A204.1 (cell line): Measurements from ENCODE around the gene PRDM1.

Source experiments
- FAIRE-seq: peaks from 2 replicates; lab custom pipeline; 2012; peaks lifted over from hg19 to GRCh38; lab: Jason Lieb, UNC

The PRDM1 gene

GRCh38 chr6:106070636-106071035 is 15.5 kb upstream of the PRDM1 start:
- no peak for FAIRE-seq

DNA sequence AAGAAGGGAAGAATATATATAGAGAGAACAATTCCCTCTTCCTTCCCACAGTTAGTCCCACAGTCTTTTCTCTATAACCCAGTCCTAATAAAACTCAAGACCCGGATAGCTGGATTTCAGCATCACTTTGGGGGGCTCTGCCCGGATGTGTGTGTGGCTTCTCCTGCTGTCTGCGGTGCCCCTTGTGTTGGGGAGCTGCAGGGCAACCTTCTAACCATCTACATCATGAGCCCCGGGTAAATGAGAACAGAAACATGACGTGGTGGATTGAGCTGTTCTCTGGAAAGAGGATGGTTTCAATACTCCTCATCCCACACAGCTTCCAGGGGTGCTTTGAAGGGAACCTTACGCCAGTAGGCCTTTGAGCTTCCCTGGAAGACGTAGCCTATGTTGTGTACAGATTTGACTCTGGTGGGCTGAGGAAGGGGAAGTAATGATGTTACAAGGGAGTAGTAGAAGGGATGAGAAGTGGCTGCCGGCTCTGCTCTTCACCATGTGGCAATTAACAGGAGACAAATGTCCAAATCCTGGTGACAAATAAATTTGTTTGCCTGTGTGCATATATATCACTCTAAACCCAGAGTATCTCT is 13.5 kb upstream of the PRDM1 start:
- FAIRE-seq: no peak

- FAIRE-seq: no peak
These were observed 12.0 kb upstream of the PRDM1 start for GRCh38 chr6:106074146-106074545.

DNA sequence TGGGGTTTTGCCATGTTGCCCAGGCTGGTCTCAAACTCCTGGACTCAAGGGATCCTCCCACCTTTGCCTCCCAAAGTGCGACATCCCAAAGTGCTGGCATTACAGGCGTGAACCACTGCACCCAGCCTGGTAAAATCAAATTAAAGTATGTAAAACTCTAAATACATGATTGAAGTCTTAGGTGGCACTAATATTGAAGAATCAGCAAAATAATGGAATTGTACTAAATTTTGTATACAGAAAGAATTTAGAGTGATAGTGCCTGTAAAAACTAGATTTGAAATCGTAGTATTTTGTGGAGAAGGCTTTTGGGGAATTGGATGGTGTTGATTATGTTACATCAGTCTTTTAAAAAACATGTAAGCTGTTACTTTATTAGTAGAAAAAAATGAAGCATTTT is 10.0 kb upstream of the PRDM1 start:
- FAIRE-seq: no peak

DNA sequence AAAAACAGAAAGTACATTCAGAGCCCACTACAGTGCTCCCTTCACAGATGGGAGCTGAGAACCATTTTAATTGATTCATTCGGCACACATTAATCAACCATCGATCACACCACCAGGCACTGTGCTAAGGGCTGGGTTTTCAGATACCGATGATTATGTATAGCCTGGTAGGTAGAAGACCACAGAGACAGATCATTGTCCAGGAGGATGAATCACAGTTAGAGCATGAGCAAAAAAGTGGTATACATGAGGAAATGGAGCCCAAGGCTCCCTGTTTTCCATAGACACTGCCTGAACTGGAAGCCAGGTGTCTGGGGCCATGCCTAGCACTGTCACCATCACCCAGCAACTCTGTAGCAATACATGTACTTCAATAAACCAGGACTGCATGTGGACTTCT is 9.0 kb upstream of the PRDM1 start:
- no peak for FAIRE-seq

DNA sequence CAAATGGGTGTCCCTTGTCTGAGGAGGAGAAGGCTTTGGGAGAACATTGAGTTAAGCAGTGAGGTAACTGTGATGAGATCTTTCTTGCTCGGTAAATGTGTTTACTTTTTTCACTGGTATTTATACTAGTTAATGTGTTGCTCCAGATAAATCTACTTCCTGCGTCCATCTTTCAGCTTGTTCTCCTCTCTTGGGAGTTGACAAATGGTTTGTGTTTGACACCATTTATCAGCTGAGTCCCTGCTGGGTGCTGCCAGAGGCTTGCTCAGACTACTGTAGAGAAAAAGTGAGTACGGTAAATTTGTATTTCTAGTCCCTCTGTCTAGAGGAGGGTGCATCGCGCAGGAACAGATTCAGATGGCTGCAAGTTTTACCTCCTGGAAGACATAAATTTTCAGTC is 8.3 kb upstream of the PRDM1 start:
- no peak for FAIRE-seq

DNA sequence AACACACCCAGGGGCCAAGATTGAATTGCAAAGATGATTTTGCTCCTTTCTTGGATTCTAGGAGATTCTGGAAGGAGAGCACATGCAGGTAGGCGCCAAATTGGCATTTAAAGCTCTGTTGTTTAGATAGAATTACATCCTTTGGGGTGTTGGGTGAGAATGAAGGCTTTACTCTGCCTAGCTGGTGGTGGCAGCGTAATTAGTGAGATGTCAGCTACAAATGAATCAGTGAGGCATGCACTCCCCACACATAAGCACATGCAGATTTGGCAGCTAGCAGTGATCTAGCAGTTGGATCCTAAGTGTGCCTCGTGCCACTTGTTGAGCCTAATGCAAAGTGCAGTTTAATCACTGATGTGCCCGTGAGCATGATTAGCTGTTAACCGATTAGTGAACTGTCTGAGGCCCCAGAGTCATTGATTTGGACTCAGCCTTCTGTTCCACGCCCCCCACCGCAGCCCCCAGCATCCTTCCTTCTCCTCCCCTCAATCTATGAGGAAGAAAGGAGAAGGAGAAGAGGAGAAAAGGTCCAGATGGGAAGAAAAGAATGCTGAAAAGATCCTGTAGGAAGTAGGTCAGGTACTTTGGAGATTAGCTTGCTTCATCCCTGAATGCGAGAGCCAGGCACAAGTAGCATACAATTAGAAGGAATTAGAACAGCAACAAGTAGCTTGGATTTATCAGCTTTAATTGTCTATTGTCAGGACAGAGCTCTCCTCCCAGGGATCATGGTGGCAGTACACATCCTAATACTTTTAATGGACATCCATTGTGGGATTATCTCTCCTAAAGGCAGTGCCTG is 6.0 kb upstream of the PRDM1 start:
- no peak for FAIRE-seq

DNA sequence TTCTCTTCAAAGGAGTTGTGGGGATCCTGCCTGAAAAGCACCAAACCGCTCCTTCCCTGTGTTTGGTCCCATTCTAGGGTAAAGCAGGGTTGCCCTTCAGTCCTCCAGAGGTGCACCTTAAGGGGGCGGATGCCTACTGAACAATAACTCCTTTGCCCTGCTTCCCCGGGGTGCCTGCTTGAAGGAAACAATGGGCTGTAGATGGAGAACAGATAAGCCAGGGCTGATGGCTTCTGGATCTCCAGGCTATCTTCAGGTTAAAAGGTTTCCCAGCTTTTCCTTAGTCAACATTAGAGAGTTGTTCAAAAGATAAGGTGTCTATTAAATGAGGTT is 5.4 kb upstream of the PRDM1 start:
- no peak for FAIRE-seq

GRCh38 chr6:106081715-106082114 is 4.4 kb upstream of the PRDM1 start:
- FAIRE-seq: no peak

DNA sequence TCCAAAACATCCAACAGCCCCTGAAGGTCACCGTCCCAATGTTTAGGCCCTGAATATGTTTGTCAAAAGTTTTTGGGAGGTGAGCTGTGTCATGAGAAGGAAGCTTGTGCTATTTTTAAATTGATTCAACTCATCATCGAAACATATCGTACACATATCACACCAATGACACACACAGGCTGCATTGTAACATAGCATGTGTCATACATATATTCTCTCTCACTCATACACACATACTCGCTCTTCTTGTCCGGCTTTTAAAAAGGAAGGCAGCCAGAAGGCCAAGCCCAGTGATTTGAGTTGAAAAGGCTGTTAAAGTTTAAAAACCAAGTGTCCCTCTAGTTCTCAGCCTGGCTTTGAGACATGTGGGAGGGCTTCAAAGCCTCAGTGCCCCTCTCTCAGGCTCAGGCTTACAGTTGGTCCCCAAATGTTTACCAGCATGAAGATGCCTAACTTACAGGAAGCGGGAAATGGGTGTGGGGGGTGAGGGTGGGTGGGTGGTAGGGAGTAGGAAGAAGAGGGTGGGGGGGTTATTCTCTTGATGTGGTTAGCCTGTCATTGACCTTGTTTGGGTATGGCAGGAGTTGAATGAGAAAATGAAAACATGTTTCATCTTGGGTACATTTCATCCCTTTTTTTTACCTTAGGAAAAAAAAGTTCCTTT is 3.3 kb upstream of the PRDM1 start:
- FAIRE-seq: no peak

GRCh38 chr6:106083618-106084017 is 2.5 kb upstream of the PRDM1 start:
- FAIRE-seq: no peak

DNA sequence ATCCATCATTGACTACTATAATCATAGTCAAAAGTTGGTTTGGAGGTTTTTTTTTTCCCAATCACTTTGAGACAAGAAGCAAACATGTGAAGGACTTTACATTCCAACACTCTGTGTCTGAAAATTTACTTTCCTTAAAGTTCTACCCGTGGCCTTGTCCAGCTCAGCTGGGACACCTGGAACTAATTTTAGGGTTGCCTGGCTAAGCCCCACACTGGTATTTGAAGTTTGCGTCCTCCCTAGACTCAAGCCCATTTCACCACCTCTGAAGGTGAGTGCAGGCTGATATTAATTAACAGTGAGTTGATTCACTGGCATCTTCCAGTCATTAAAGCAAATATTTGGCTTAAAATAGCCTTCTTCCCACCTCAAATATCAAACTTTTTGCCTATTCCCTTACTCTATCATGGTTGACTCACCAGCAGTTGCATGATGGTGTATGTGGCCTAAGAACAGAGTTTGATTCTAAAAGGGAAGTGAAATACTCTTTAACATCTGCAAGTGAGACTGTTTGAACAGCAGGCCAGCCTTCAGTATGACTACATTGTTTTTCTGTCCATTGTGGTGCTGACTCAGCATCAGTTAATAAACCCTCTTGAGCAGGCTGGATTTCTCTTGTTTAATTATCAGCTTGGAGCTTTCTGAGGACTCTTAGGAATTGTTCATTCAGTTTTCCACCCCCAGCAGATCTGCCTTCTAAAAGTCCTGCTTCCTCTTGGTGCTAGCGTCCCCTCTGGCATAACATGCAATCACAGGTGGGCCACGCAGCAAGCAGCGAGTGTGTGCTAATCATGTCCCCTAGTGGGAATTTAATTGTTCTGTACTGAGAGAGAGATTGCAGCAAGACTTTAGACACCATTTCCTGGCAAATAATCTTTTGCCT is 1.8 kb upstream of the PRDM1 start:
- FAIRE-seq: no peak

DNA sequence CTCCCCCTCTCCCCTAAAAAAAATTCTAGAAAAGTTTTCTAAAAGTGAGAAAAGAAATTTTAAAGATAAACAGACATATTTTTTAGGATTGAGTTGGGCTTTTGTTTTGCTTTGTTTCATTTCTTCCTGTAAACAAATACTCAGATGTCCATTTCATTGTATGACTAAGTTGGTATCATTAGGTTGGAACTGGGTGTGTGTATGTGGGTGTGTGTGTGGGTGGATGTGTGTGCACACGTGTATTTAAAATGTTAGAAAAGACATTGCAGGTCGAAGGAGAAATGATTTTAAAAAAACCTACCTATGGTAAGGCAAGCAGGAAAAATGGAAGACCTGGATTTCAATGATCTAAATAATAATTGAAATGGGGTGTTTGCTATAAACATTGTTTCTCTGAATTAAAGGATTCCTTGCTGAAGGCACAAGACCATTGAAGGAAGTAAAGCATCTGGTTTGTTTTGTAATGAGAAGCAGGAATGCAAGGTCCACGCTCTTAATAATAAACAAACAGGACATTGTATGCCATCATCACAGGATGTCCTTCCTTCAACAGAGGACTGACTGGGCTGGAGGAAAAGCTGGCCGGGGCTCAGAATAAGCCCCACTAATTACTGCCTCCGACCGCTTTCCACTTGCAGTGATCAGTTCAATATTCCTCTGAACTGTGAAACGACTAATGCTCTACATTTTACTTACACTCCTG is 996 bp upstream of the PRDM1 start:
- FAIRE-seq: no peak

GRCh38 chr6:106085692-106085983 is 498 bp upstream of the PRDM1 start:
- FAIRE-seq: no peak

GRCh38 chr6:106086814-106087175 is 659 bp downstream of the PRDM1 start:
- FAIRE-seq: no peak

GRCh38 chr6:106087548-106088325 is 1.6 kb downstream of the PRDM1 start:
- FAIRE-seq: no peak

- FAIRE-seq: no peak
These were observed 3.9 kb downstream of the PRDM1 start for GRCh38 chr6:106090001-106090400.

GRCh38 chr6:106092279-106092678 is 6.1 kb downstream of the PRDM1 start:
- FAIRE-seq: no peak

GRCh38 chr6:106094261-106094963 is 8.3 kb downstream of the PRDM1 start:
- no peak for FAIRE-seq

DNA sequence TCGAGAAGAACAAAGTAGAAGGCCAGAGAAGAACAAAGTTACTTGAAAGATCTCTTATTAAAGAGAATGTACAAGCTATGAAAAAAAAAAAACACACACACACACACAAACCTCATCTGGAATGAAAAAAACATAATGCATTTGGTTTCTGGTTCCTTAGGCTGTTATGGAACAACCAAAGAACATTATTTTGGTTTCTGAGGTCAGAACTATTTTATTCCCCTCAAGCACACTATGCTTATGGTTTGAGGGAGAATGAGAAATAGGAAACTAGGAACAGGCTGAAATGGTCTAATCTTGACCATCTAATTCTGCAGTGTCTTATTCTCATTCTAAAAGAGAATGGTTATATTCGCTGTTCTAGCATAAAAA is 8.8 kb downstream of the PRDM1 start:
- FAIRE-seq: no peak
